Measurements from ENCODE around the gene CYTH2.

CYTH2 gene

GRCh38 chr19:48461651-48461981 is 7.6 kb upstream of the CYTH2 start:
- no peak for ATAC-seq
- TF ChIP-seq RARB (CRISPR knock-in tag; IDR thresholded peaks at IDR 0.05) (no peak), GLIS3 (CRISPR knock-in tag; IDR thresholded peaks at IDR 0.05) (no peak), ESRRG (CRISPR knock-in tag; IDR thresholded peaks at IDR 0.05) (no peak)

- ATAC-seq: peak; percentile 46
- no peak for TF ChIP-seq RARB (CRISPR knock-in tag; IDR thresholded peaks at IDR 0.05)
- TF ChIP-seq GLIS3 (CRISPR knock-in tag; IDR thresholded peaks at IDR 0.05): no peak
- TF ChIP-seq ZNF8 (CRISPR knock-in tag; IDR thresholded peaks at IDR 0.05): no peak
- no peak for TF ChIP-seq CSDC2 (CRISPR knock-in tag; IDR thresholded peaks at IDR 0.05)
- TF ChIP-seq CREB5 (CRISPR knock-in tag; IDR thresholded peaks at IDR 0.05; ENCODE audit: low read depth): no peak
- no peak for TF ChIP-seq ESRRG (CRISPR knock-in tag; IDR thresholded peaks at IDR 0.05)
- TF ChIP-seq CSRNP3 (CRISPR knock-in tag; IDR thresholded peaks at IDR 0.05): no peak
- TF ChIP-seq TOX (CRISPR knock-in tag; IDR thresholded peaks at IDR 0.05; ENCODE audit: borderline replicate concordance): no peak
- no peak for TF ChIP-seq ZNF70 (CRISPR knock-in tag; IDR thresholded peaks at IDR 0.05)
- no peak for TF ChIP-seq ARNTL (CRISPR knock-in tag; IDR thresholded peaks at IDR 0.05; ENCODE audit: borderline replicate concordance, low read depth)
- no peak for TF ChIP-seq SNAI2 (CRISPR knock-in tag; IDR thresholded peaks at IDR 0.05)
- no peak for TF ChIP-seq POU6F1 (CRISPR knock-in tag; IDR thresholded peaks at IDR 0.05; ENCODE audit: borderline replicate concordance, low read depth)
- no peak for TF ChIP-seq PPARA (CRISPR knock-in tag; IDR thresholded peaks at IDR 0.05; ENCODE audit: borderline replicate concordance)
- TF ChIP-seq ZC3H10 (CRISPR knock-in tag; IDR thresholded peaks at IDR 0.05): no peak
- no peak for TF ChIP-seq BACH2 (CRISPR knock-in tag; IDR thresholded peaks at IDR 0.05; ENCODE audit: borderline replicate concordance)
- no peak for TF ChIP-seq PATZ1 (CRISPR knock-in tag; IDR thresholded peaks at IDR 0.05; ENCODE audit: borderline replicate concordance)
- TF ChIP-seq TSHZ2 (CRISPR knock-in tag; IDR thresholded peaks at IDR 0.05): no peak
- no peak for TF ChIP-seq ZFP30 (CRISPR knock-in tag; IDR thresholded peaks at IDR 0.05)
- TF ChIP-seq ZFP3 (CRISPR knock-in tag; IDR thresholded peaks at IDR 0.05): no peak
- no peak for TF ChIP-seq TCF4 (CRISPR knock-in tag; IDR thresholded peaks at IDR 0.05; ENCODE audit: borderline replicate concordance)
Measured at GRCh38 chr19:48461982-48462655, 7.0 kb upstream of the CYTH2 start.

GRCh38 chr19:48465215-48465614 is 4.0 kb upstream of the CYTH2 start:
- ATAC-seq: no peak
- TF ChIP-seq CSDC2 (CRISPR knock-in tag; IDR thresholded peaks at IDR 0.05) (no peak), PPARA (CRISPR knock-in tag; IDR thresholded peaks at IDR 0.05; ENCODE audit: borderline replicate concordance) (no peak), TOX (CRISPR knock-in tag; IDR thresholded peaks at IDR 0.05; ENCODE audit: borderline replicate concordance) (no peak), ZC3H10 (CRISPR knock-in tag; IDR thresholded peaks at IDR 0.05) (no peak), ARNTL (CRISPR knock-in tag; IDR thresholded peaks at IDR 0.05; ENCODE audit: borderline replicate concordance, low read depth) (no peak), ZFP30 (CRISPR knock-in tag; IDR thresholded peaks at IDR 0.05) (no peak), ZNF70 (CRISPR knock-in tag; IDR thresholded peaks at IDR 0.05) (no peak)
